Nephron progenitor cell (in vitro differentiated cells): ENCODE results near the gene JARID2.

ENCODE experiments used
- DNase-seq: peaks from one replicate; pipeline ENCODE4 v3.0.0; 2021
- H3K27ac Mint-ChIP-seq: 2 replicates; pipeline ENCODE4 v1.8.0; 2021; ENCODE audit warnings: mild to moderate bottlenecking, moderate library complexity, mixed read lengths
- H3K27me3 Mint-ChIP-seq: 2 replicates; pipeline ENCODE4 v1.8.0; 2021; ENCODE audit warnings: mild to moderate bottlenecking, low read depth, mixed read lengths; ENCODE audit not compliant: poor library complexity
- H3K36me3 Mint-ChIP-seq: 2 replicates; pipeline ENCODE4 v1.8.0; 2021; ENCODE audit warnings: low read depth, mixed read lengths
- H3K4me1 Mint-ChIP-seq: 2 replicates; pipeline ENCODE4 v1.8.0; 2021; ENCODE audit warnings: mixed read lengths
- H3K4me3 Mint-ChIP-seq: 2 replicates; pipeline ENCODE4 v1.8.0; 2021; ENCODE audit warnings: mild to moderate bottlenecking, moderate library complexity, mixed read lengths
- H3K9me3 Mint-ChIP-seq: 2 replicates; pipeline ENCODE4 v1.8.0; 2021; ENCODE audit warnings: mild to moderate bottlenecking, moderate library complexity, mixed read lengths
- CTCF ChIP-seq: fragments of 200-600 bp; sonication (generic); IDR thresholded peaks from 2 replicates; pipeline ENCODE4 v1.5.0; 2021; ENCODE audit warnings: antibody characterized with exemption

JARID2 gene

GRCh38 chr6:15348528-15348927 is 102.7 kb downstream of the JARID2 start:
- peaks cover under 1% of the 10 kb centered on the region for H3K27me3 Mint-ChIP-seq
- no peak overlapping the region for H3K4me3 Mint-ChIP-seq
- DNase-seq = no peak
- H3K27ac Mint-ChIP-seq = no peak overlapping the region
- no peak for TF ChIP-seq CTCF
- no peaks in the 10 kb centered on the region for H3K9me3 Mint-ChIP-seq
- H3K36me3 Mint-ChIP-seq = no peaks in the 10 kb centered on the region
- peaks cover 51% of the 10 kb centered on the region for H3K4me1 Mint-ChIP-seq

GRCh38 chr6:15349379-15349778 is 103.5 kb downstream of the JARID2 start:
- H3K27me3 Mint-ChIP-seq = no peaks in the 10 kb centered on the region
- H3K27ac Mint-ChIP-seq = no peak overlapping the region
- H3K4me1 Mint-ChIP-seq = peaks cover 53% of the 10 kb centered on the region
- peaks cover 7% of the 10 kb centered on the region for H3K36me3 Mint-ChIP-seq
- no peak for DNase-seq
- H3K9me3 Mint-ChIP-seq = no peaks in the 10 kb centered on the region
- H3K4me3 Mint-ChIP-seq = no peak overlapping the region
- TF ChIP-seq CTCF = no peak

GRCh38 chr6:15350386-15351083 is 104.7 kb downstream of the JARID2 start:
- Mint-ChIP-seq H3K9me3 (no peaks in the 10 kb centered on the region), H3K27ac (no peak overlapping the region), H3K36me3 (peaks cover 8% of the 10 kb centered on the region), H3K4me3 (no peak overlapping the region), H3K4me1 (peaks cover 58% of the 10 kb centered on the region), H3K27me3 (no peaks in the 10 kb centered on the region)
- no peak for DNase-seq
- no peak for TF ChIP-seq CTCF

GRCh38 chr6:15351631-15352030 is 105.8 kb downstream of the JARID2 start:
- Mint-ChIP-seq H3K4me1 (peaks cover 53% of the 10 kb centered on the region), H3K27ac (no peak overlapping the region), H3K4me3 (no peak overlapping the region), H3K9me3 (no peaks in the 10 kb centered on the region), H3K36me3 (peaks cover 8% of the 10 kb centered on the region), H3K27me3 (no peaks in the 10 kb centered on the region)
- DNase-seq = no peak
- TF ChIP-seq CTCF = no peak

- peaks cover 53% of the 10 kb centered on the region for H3K4me1 Mint-ChIP-seq
- H3K27me3 Mint-ChIP-seq = no peaks in the 10 kb centered on the region
- peaks cover 8% of the 10 kb centered on the region for H3K36me3 Mint-ChIP-seq
- no peak for DNase-seq
- no peak for TF ChIP-seq CTCF
- H3K9me3 Mint-ChIP-seq = no peaks in the 10 kb centered on the region
- H3K27ac Mint-ChIP-seq = no peak overlapping the region
- H3K4me3 Mint-ChIP-seq = no peak overlapping the region
These were observed 106.4 kb downstream of the JARID2 start for GRCh38 chr6:15352220-15352619.

DNA sequence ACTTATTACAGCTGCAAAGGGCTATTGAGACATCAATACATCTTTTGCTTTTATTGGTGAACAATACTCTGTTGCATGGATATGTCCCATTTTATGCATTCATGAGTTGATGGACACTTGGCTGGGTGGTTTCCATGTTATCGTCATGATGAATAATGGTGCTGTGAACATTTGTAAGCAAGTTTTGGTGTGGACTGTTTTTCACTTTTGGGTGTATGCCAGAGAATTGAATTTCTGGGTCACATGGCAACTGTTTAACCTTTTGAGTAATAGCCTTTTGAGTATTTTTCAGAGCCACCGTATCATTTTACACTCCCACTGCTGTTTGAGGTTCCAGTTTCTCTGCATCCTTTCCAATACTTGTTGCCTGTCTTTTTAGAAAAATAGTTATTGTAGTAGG is 107.0 kb downstream of the JARID2 start:
- Mint-ChIP-seq H3K27ac (no peak overlapping the region), H3K4me3 (no peak overlapping the region), H3K27me3 (no peaks in the 10 kb centered on the region), H3K4me1 (peaks cover 53% of the 10 kb centered on the region), H3K36me3 (peaks cover 8% of the 10 kb centered on the region), H3K9me3 (no peaks in the 10 kb centered on the region)
- no peak for DNase-seq
- TF ChIP-seq CTCF = no peak
